ENCODE results near the gene ALPP. TPM values are rescaled to one million over a fixed set of nuclear protein-coding genes. Genes with fewer than 3 reads are reported as not detected.
"Not testable (repeated sequence)": the region's sequence is repeated elsewhere in the genome, so short reads cannot be mapped to it uniquely, and the experiment has no call there.

Gene ALPP
- total RNA-seq, 1 experiment from 2014 or later = 8.6 TPM

DNA sequence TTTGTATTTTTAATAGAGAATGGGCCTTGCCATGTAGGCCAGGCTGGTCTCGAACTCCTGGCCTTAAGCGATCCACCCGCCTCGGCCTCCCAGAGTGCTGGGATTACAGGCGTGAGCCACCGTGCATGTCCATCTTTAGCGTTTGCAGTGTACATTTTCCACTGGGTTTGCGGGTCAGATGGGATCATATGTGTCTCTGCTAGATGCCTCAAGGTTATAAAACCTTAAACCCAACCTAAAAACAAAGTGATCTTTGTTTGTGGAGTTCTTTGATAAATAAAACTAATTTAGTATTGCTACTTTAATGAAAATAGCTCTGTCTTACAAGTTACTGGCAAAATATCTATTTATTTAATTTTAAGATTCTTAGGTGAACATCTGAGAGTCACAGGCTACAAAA, 15.0 kb downstream of the ALPP start:
- Histone ChIP-seq H4K20me1 (ENCODE audit: low read length) (no peaks in the 10 kb centered on the region), H3K36me3 (ENCODE audit: low read depth, low read length) (no peaks in the 10 kb centered on the region), H3K79me2 (ENCODE audit: low read length) (no peaks in the 10 kb centered on the region), H3K4me3 (ENCODE audit: low read length) (no peak overlapping the region), H3K4me1 (ENCODE audit: insufficient read depth, low read length) (peaks cover 4% of the 10 kb centered on the region; the same call in 1 of the 2 replicates), H3F3A (ENCODE audit: low read length, unreplicated experiment) (no peaks in the 10 kb centered on the region), H3K27ac (ENCODE audit: low read length) (no peak overlapping the region), H2AFZ (ENCODE audit: low read length) (no peak overlapping the region), H3K27me3 (ENCODE audit: low read length) (no peaks in the 10 kb centered on the region), H3K9me2 (replicated peaks; ENCODE audit: low read length) (no peaks in the 10 kb centered on the region), H3K9me3 (ENCODE audit: low read length) (no peaks in the 10 kb centered on the region), H3K4me2 (ENCODE audit: low read length) (no peak overlapping the region), H3K9ac (ENCODE audit: low read length) (no peak overlapping the region)
- TF ChIP-seq EZH2phosphoT487 (IDR thresholded peaks at IDR 0.05; ENCODE audit: borderline replicate concordance, low read length) (no peak), EZH2 (IDR thresholded peaks at IDR 0.05; ENCODE audit: low read length, unreplicated experiment) (no peak)
- TF ChIP-seq, protein P1, sequence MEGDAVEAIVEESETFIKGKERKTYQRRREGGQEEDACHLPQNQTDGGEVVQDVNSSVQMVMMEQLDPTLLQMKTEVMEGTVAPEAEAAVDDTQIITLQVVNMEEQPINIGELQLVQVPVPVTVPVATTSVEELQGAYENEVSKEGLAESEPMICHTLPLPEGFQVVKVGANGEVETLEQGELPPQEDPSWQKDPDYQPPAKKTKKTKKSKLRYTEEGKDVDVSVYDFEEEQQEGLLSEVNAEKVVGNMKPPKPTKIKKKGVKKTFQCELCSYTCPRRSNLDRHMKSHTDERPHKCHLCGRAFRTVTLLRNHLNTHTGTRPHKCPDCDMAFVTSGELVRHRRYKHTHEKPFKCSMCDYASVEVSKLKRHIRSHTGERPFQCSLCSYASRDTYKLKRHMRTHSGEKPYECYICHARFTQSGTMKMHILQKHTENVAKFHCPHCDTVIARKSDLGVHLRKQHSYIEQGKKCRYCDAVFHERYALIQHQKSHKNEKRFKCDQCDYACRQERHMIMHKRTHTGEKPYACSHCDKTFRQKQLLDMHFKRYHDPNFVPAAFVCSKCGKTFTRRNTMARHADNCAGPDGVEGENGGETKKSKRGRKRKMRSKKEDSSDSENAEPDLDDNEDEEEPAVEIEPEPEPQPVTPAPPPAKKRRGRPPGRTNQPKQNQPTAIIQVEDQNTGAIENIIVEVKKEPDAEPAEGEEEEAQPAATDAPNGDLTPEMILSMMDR (conservative IDR thresholded peaks at IDR 0.05; ENCODE audit: low read depth, low read length) = no peak
- no peak for DNase-seq
- ChIA-PET POLR2A (ENCODE audit: unreplicated experiment) (no interaction called here), CTCF (no interaction called here)
- intact Hi-C loops (cut with micrococcal nuclease) = no loop called here
- no TSS peak for BruUV-seq (replicated peaks)
- no peak for ATAC-seq

DNA sequence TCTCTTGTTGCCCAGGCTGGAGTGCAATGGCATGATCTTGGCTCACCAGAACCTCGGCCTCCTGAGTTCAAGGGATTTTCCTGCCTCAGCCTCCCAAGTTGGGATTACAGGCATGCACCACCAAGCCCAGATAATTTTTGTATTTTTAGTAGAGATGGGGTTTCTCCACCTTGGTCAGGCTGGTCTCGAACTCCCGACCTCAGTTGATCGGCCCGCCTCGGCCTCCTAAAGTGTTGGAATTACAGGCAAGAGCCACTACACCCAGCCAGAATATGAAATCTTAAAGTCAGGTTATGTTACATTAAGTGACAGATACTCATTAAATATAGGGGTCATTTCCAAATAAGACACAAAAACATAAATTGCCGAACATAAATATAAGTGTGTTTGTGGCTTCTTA, 15.9 kb downstream of the ALPP start:
- BruUV-seq (replicated peaks); CTCF ChIA-PET; intact Hi-C loops (cut with micrococcal nuclease); H3K9me2 ChIP-seq (replicated peaks; ENCODE audit: low read length); H2AFZ ChIP-seq (ENCODE audit: low read length); H3K9ac ChIP-seq (ENCODE audit: low read length); H3K4me2 ChIP-seq (ENCODE audit: low read length); H3F3A ChIP-seq (ENCODE audit: low read length, unreplicated experiment); H3K9me3 ChIP-seq (ENCODE audit: low read length); H3K27ac ChIP-seq (ENCODE audit: low read length); H3K36me3 ChIP-seq (ENCODE audit: low read depth, low read length); ATAC-seq; DNase-seq; H3K4me1 ChIP-seq (ENCODE audit: insufficient read depth, low read length); H3K79me2 ChIP-seq (ENCODE audit: low read length); H3K4me3 ChIP-seq (ENCODE audit: low read length); H3K27me3 ChIP-seq (ENCODE audit: low read length); H4K20me1 ChIP-seq (ENCODE audit: low read length); POLR2A ChIA-PET (ENCODE audit: unreplicated experiment): not testable (repeated sequence)

DNA sequence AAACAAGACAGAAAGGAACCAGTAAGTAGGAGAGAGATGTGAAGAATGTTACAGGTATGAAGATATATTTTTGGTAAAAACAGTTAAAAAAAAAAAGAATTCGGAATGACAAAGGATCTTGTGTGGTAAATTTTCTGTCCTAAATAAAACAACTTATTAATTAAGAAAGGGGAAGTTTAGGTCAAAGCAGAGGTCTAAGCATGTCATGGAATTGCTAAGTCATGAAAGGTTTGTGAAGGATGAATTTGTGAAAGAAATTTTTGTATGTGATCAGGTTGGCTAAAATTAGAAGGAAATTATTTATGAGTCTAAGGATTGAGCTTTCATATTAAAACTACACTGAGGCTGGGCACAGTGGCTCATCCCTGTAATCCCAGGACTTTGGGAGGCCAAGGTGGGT, 17.0 kb downstream of the ALPP start:
- Histone ChIP-seq H3K9me2 (replicated peaks; ENCODE audit: low read length) (no peaks in the 10 kb centered on the region), H3K79me2 (ENCODE audit: low read length) (no peaks in the 10 kb centered on the region), H3F3A (ENCODE audit: low read length, unreplicated experiment) (no peaks in the 10 kb centered on the region), H3K9ac (ENCODE audit: low read length) (no peak overlapping the region), H3K4me1 (ENCODE audit: insufficient read depth, low read length) (peaks cover 5% of the 10 kb centered on the region; the same call in 1 of the 2 replicates), H4K20me1 (ENCODE audit: low read length) (no peaks in the 10 kb centered on the region), H3K9me3 (ENCODE audit: low read length) (no peaks in the 10 kb centered on the region), H2AFZ (ENCODE audit: low read length) (no peak overlapping the region), H3K4me3 (ENCODE audit: low read length) (no peak overlapping the region), H3K36me3 (ENCODE audit: low read depth, low read length) (no peaks in the 10 kb centered on the region), H3K27ac (ENCODE audit: low read length) (no peak overlapping the region), H3K4me2 (ENCODE audit: low read length) (no peak overlapping the region), H3K27me3 (ENCODE audit: low read length) (no peaks in the 10 kb centered on the region)
- TF ChIP-seq, protein P1 (conservative IDR thresholded peaks at IDR 0.05; ENCODE audit: low read depth, low read length) = no peak
- TF ChIP-seq EZH2 (IDR thresholded peaks at IDR 0.05; ENCODE audit: low read length, unreplicated experiment) = no peak
- no peak for TF ChIP-seq EZH2phosphoT487 (IDR thresholded peaks at IDR 0.05; ENCODE audit: borderline replicate concordance, low read length)
- intact Hi-C loops (cut with micrococcal nuclease) = no loop called here
- ChIA-PET POLR2A (ENCODE audit: unreplicated experiment) (no interaction called here), CTCF (no interaction called here)
- DNase-seq (no peak), ATAC-seq (no peak)
- BruUV-seq (replicated peaks) = no TSS peak

Measured in PC-3 (cell line).